ENCODE results near the gene NSG1.
"Not testable (repeated sequence)": the region's sequence is repeated elsewhere in the genome, so short reads cannot be mapped to it uniquely, and the experiment has no call there.

Gene NSG1, protein sequence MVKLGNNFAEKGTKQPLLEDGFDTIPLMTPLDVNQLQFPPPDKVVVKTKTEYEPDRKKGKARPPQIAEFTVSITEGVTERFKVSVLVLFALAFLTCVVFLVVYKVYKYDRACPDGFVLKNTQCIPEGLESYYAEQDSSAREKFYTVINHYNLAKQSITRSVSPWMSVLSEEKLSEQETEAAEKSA

GRCh38 chr4:4386736-4387392, at the start of gene NSG1:
TSS of gene NSG1 (plus strand) at chr4:4387102. CDS start at chr4:4387630, 528 bp downstream.
- H3K4me3 ChIP-seq (ENCODE audit: low read depth, low read length), result peak within 1 kb of the TSS; percentile 69

GRCh38 chr4:4338210-4339001, 48.5 kb upstream of the NSG1 start:
- no peak overlapping the region for H3K4me3 ChIP-seq (ENCODE audit: low read depth, low read length)

GRCh38 chr4:4339504-4340085, 47.3 kb upstream of the NSG1 start:
- no peak overlapping the region for H3K4me3 ChIP-seq (ENCODE audit: low read depth, low read length)

GRCh38 chr4:4341861-4342650, 44.8 kb upstream of the NSG1 start:
- H3K4me3 ChIP-seq (ENCODE audit: low read depth, low read length), result no peak overlapping the region

GRCh38 chr4:4343038-4343437, 43.9 kb upstream of the NSG1 start:
- H3K4me3 ChIP-seq (ENCODE audit: low read depth, low read length), result no peak overlapping the region

- no peak overlapping the region for H3K4me3 ChIP-seq (ENCODE audit: low read depth, low read length)
These were observed 41.9 kb upstream of the NSG1 start for GRCh38 chr4:4344915-4345527.

- no peak overlapping the region for H3K4me3 ChIP-seq (ENCODE audit: low read depth, low read length)
These were observed 39.3 kb upstream of the NSG1 start for GRCh38 chr4:4347585-4347984.

DNA sequence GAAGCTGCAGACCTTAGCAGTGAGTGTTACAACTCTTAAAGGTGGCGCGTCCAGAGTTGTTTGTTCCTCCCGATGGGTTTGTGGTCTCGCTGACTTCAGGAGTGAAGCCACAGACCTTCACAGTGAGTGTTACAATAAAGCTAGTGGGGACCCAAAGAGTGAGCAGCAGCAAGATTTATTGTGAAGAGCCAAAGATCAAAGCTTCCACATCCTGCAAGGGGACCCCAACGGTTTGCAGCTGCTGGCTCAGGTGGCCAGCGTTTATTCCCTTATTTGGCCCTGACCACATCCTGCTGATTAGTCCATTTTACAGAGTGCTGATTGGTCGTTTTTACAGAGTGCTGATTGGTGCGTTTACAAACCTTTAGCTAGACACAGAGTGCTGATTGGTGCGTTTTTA, 38.3 kb upstream of the NSG1 start:
- not testable (repeated sequence) for H3K4me3 ChIP-seq (ENCODE audit: low read depth, low read length)

DNA sequence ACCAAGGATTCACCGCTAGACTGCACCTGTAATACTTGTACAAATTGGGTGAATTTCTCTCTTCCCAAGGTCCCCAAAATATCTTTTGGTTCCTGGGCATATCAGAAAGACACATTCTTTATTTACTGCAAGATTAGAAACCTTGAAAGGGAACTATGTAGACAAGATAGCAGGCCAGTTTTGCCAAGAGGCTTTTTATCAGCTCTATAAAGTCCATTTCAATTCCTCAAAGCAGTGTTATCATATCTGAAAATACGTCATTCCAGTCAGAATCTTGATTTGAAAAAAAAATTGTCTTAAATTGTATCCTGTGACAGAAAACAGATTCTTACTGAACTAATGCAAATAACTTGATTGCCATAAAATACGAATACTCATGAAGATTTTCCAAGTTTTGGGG, 37.0 kb upstream of the NSG1 start:
- no peak overlapping the region for H3K4me3 ChIP-seq (ENCODE audit: low read depth, low read length)

DNA sequence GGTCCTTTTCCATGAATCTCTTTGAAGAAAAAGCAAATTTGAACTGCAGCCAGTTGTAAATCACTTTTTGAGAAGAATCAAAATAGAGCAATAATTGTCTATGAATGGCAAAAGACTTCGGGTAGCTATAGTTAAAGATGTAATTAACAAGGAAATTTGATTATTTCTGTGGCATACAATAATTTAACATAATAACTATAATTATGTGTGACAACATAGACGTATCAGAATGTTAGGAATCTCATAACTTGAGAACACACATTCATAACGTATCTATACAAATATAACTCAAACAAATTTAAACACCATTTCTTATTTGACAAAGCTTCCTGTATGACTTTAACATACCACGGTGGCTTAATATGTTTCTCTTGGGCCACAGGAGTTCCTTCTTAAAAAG, 36.0 kb upstream of the NSG1 start:
- no peak overlapping the region for H3K4me3 ChIP-seq (ENCODE audit: low read depth, low read length)

DNA sequence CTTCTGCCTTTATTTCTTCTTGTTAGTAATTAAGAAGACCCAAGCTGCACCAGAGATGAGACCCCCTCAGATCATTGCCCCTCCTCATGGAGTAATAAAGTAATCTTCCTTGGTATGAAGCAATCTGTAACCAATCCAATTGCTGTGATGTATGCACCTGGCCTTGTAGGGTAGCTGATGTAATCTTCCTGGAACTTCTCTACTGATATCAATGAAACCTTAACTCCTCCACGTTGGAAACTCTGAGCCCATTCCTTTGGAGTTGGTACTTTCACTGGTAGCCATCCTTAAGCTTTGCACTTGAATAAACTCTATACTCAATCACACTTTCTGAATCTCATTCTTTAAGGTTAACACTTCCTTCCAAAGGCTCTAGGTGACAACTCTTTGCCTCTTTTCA, 31.6 kb upstream of the NSG1 start:
- no peak overlapping the region for H3K4me3 ChIP-seq (ENCODE audit: low read depth, low read length)

- H3K4me3 ChIP-seq (ENCODE audit: low read depth, low read length), result no peak overlapping the region
These were observed 30.5 kb upstream of the NSG1 start for GRCh38 chr4:4356106-4357041.

- H3K4me3 ChIP-seq (ENCODE audit: low read depth, low read length), result no peak overlapping the region
These were observed 28.6 kb upstream of the NSG1 start for GRCh38 chr4:4358093-4358854.

DNA sequence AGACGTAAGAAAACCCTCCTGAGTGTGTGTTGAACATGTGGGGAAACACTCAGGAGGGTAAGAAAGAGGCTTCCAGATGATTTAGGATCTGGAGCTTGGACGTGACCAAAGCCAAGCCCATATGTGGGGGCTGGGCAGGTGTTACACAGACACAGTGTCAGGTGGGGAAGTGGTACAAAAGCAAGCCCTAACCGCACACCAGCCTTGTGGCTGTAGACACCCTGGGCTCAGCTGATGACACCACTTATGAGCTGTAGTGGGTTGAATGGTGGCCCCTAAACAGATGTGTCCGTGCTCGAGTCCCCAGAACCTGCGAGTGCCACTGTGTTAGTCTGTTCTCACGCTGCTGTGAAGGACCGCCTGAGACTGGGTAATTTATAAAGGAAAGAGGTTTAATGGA, 25.0 kb upstream of the NSG1 start:
- H3K4me3 ChIP-seq (ENCODE audit: low read depth, low read length), result no peak overlapping the region

GRCh38 chr4:4362991-4363697, 23.8 kb upstream of the NSG1 start:
- no peak overlapping the region for H3K4me3 ChIP-seq (ENCODE audit: low read depth, low read length)

GRCh38 chr4:4364061-4364460, 22.8 kb upstream of the NSG1 start:
- H3K4me3 ChIP-seq (ENCODE audit: low read depth, low read length), result no peak overlapping the region

GRCh38 chr4:4364486-4365208, 22.3 kb upstream of the NSG1 start:
- no peak overlapping the region for H3K4me3 ChIP-seq (ENCODE audit: low read depth, low read length)
